DMS79 (cell line): Measurements from ENCODE around the gene TTYH3.
"Not testable (repeated sequence)": the region's sequence is repeated elsewhere in the genome, so short reads cannot be mapped to it uniquely, and the experiment has no call there.

Experiments used
- DNase-seq: peaks from one replicate; lab custom pipeline; 2025; lab: John Stamatoyannopoulos, UW

TTYH3 gene

GRCh38 chr7:2688409-2689342 is 56.9 kb downstream of the TTYH3 start:
- no peak for DNase-seq

- DNase-seq = no peak
Observed at GRCh38 chr7:2689343-2689847, 57.6 kb downstream of the TTYH3 start.

- no peak for DNase-seq
Observed at GRCh38 chr7:2689951-2690705, 58.3 kb downstream of the TTYH3 start.

- no peak for DNase-seq
Observed at GRCh38 chr7:2691011-2691707, 59.4 kb downstream of the TTYH3 start.

- not testable (repeated sequence) for DNase-seq
Observed at GRCh38 chr7:2691932-2692439, 60.2 kb downstream of the TTYH3 start.

- DNase-seq = no peak
Observed at GRCh38 chr7:2692543-2692942, 60.8 kb downstream of the TTYH3 start.

GRCh38 chr7:2693420-2694121 is 61.8 kb downstream of the TTYH3 start:
- DNase-seq = not testable (repeated sequence)

- DNase-seq = not testable (repeated sequence)
Observed at GRCh38 chr7:2694122-2694436, 62.3 kb downstream of the TTYH3 start.

- peak; percentile 91 for DNase-seq
Observed at GRCh38 chr7:2698581-2699288, 66.9 kb downstream of the TTYH3 start.

- no peak for DNase-seq
Observed at GRCh38 chr7:2699289-2699620, 67.5 kb downstream of the TTYH3 start.

- no peak for DNase-seq
Observed at GRCh38 chr7:2700141-2700850, 68.5 kb downstream of the TTYH3 start.

- no peak for DNase-seq
Observed at GRCh38 chr7:2701424-2701823, 69.6 kb downstream of the TTYH3 start.

- DNase-seq = no peak
Observed at GRCh38 chr7:2701832-2702593, 70.2 kb downstream of the TTYH3 start.

- no peak for DNase-seq
Observed at GRCh38 chr7:2702594-2702957, 70.8 kb downstream of the TTYH3 start.

- DNase-seq = no peak
Observed at GRCh38 chr7:2705371-2706096, 73.7 kb downstream of the TTYH3 start.

- no peak for DNase-seq
Observed at GRCh38 chr7:2706685-2707126, 74.9 kb downstream of the TTYH3 start.

- no peak for DNase-seq
Observed at GRCh38 chr7:2707481-2707880, 75.7 kb downstream of the TTYH3 start.

GRCh38 chr7:2708041-2708440 is 76.3 kb downstream of the TTYH3 start:
- no peak for DNase-seq
